AG10803 (cell line): ENCODE measurements around the gene ADAMTSL3.

Experiments
- DNase-seq: peaks from one replicate; pipeline ENCODE4 v3.0.0; 2010; ENCODE audit warnings: low read depth
- H3K4me3 ChIP-seq: 2 replicates; pipeline ENCODE4 v1.5.1; 2011; ENCODE audit warnings: mild to moderate bottlenecking, low read length, control low read depth
- CTCF ChIP-seq: conservative IDR thresholded peaks from 2 replicates; pipeline ENCODE4 v1.5.1; 2011; ENCODE audit warnings: mild to moderate bottlenecking, low read length, control low read depth, inconsistent platforms

Gene ADAMTSL3

GRCh38 chr15:83656192-83656591 lies 2.3 kb downstream of the ADAMTSL3 start:
- H3K4me3 ChIP-seq, result no peak overlapping the region
- no peak for TF ChIP-seq CTCF
- DNase-seq, result no peak

GRCh38 chr15:83656943-83657528 lies 3.1 kb downstream of the ADAMTSL3 start:
- no peak for DNase-seq

GRCh38 chr15:83657549-83657948 lies 3.6 kb downstream of the ADAMTSL3 start:
- no peak for TF ChIP-seq CTCF
- no peak overlapping the region for H3K4me3 ChIP-seq
- DNase-seq, result no peak

More at GRCh38 chr15:83656943-83657528, 3.1 kb downstream of the ADAMTSL3 start:
- H3K4me3 ChIP-seq, result no peak overlapping the region
- no peak for TF ChIP-seq CTCF

GRCh38 chr15:83658430-83659416 lies 4.8 kb downstream of the ADAMTSL3 start:
- no peak for TF ChIP-seq CTCF
- H3K4me3 ChIP-seq, result no peak overlapping the region
- DNase-seq, result no peak

- no peak overlapping the region for H3K4me3 ChIP-seq
- DNase-seq, result no peak
- TF ChIP-seq CTCF, result no peak
Measured at GRCh38 chr15:83659417-83659812, 5.5 kb downstream of the ADAMTSL3 start.

- TF ChIP-seq CTCF, result no peak
- H3K4me3 ChIP-seq, result no peak overlapping the region
- no peak for DNase-seq
Measured at GRCh38 chr15:83665480-83665879, 11.6 kb downstream of the ADAMTSL3 start.
